Mesothelial cell of epicardium (in vitro differentiated cells): ENCODE results near the gene MEIS2. TPM values are rescaled to one million over a fixed set of nuclear protein-coding genes. Genes with fewer than 3 reads are reported as not detected.

ENCODE experiments used
- DNase-seq, 2 experiments: peaks; one replicate each; pipeline ENCODE4 v3.0.0; 2021; ENCODE audit warnings: low spot score in 2 of 2; ENCODE audit not compliant: unreplicated experiment in 2 of 2
- H3K27ac Mint-ChIP-seq: 2 replicates; pipeline ENCODE4 v1.8.0; 2021; ENCODE audit warnings: mixed read lengths
- H3K27me3 Mint-ChIP-seq: 2 replicates; pipeline ENCODE4 v1.8.0; 2021; ENCODE audit warnings: low read depth, mixed read lengths
- H3K36me3 Mint-ChIP-seq: 2 replicates; pipeline ENCODE4 v1.8.0; 2021; ENCODE audit warnings: mixed read lengths
- H3K4me1 Mint-ChIP-seq: 2 replicates; pipeline ENCODE4 v1.8.0; 2021; ENCODE audit warnings: mixed read lengths
- H3K4me3 Mint-ChIP-seq: 2 replicates; pipeline ENCODE4 v1.8.0; 2021; ENCODE audit warnings: mild to moderate bottlenecking, moderate library complexity, mixed read lengths
- H3K9me3 Mint-ChIP-seq: 2 replicates; pipeline ENCODE4 v1.8.0; 2021; ENCODE audit warnings: mixed read lengths
- CTCF ChIP-seq: fragments of 200-600 bp; sonication (generic); IDR thresholded peaks from one replicate; pipeline ENCODE4 v1.5.0; 2021; ENCODE audit warnings: antibody characterized with exemption; ENCODE audit not compliant: unreplicated experiment
- total RNA-seq: library from RNA; stranded (reverse); gene quantifications from 3 replicates; pipeline ENCODE4 v1.2.1, GENCODE V29; 2021

The MEIS2 gene
- total RNA-seq, 1 donor from 2014 or later: 397 TPM

DNA sequence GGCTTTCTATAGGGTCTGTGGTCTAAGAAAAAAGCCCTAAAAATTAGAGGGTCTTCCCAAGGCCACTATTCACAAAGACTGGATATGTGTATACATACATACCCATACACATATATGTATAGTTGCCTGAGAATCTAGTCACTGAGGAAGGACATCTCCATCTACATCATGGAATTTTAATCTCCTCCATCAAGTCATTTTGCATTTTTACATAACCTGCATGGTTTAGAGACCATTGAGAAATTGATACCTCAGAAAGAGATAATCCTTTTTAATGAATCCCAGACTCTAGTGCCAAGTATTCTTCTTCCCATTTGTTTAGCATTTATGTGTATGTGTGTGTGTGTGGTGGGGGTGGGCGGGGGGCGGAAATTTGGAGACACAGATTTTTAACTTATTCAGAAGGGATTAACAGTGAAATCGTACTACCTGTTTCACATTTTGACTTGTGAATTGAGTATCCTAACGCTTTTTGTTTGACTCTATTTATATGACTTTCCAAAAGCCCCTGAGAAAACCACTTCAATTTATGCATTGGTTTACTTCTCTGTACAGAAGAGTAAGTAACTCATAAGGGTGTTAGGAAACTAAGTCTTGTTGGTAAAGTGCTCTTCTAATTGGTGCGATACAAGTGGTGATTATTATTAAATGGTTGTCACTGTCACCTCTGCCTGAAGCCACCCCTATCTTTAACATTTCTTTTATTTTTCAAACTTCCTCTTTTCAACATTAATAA, 166.9 kb downstream of the MEIS2 start:
- no peaks in the 10 kb centered on the region for H3K27me3 Mint-ChIP-seq
- no peak overlapping the region for H3K4me3 Mint-ChIP-seq
- peaks cover 28% of the 10 kb centered on the region for H3K36me3 Mint-ChIP-seq
- no peak for TF ChIP-seq CTCF
- peak overlapping the region; percentile 72 for H3K27ac Mint-ChIP-seq
- peaks cover 11% of the 10 kb centered on the region for H3K9me3 Mint-ChIP-seq
- H3K4me1 Mint-ChIP-seq: peaks cover 47% of the 10 kb centered on the region
- DNase-seq: no peak

DNA sequence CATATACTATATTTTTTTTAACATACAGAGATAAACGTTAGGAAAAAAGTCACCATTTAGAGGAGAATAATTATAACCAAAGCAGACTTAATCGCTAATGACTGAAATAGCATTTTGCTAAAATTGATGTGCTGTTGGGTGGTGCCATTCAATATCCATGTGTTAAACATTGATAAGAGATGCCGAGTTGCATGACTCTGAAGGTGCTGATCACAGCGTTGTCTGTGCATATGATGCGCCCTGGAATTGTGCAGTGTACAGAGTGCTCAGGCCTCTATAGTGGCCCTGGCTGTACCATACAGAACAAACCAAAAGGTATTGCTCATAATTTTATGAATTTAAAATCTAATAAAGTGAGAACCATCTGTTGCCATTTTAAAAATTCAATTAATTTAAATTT, 168.3 kb downstream of the MEIS2 start:
- H3K27me3 Mint-ChIP-seq: no peaks in the 10 kb centered on the region
- peaks cover 29% of the 10 kb centered on the region for H3K36me3 Mint-ChIP-seq
- H3K4me1 Mint-ChIP-seq: peaks cover 51% of the 10 kb centered on the region
- DNase-seq: no peak
- H3K9me3 Mint-ChIP-seq: peaks cover 11% of the 10 kb centered on the region
- peak overlapping the region; percentile 72 for H3K27ac Mint-ChIP-seq
- no peak for TF ChIP-seq CTCF
- H3K4me3 Mint-ChIP-seq: no peak overlapping the region

DNA sequence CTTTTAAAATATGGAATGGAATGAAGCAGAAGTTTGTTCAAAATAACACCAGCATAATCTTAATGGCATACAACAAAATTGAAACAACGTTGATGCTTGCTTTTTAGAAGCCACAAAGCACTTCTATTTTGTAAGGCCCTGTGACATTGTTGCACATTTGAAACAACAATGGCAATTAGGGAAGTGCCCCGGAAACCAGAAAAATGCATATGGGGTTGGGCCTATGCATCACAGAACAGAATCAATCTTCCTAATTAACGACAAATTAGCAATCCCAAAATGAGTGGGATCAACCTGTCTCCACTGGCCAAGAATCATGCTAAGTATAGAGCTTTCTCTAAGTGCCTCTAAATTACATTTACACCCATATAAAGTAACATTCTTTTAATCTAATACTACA, 168.9 kb downstream of the MEIS2 start:
- Mint-ChIP-seq H3K4me3 (no peak overlapping the region), H3K4me1 (peaks cover 57% of the 10 kb centered on the region), H3K27ac (peak overlapping the region; percentile 72), H3K27me3 (no peaks in the 10 kb centered on the region), H3K9me3 (peaks cover 11% of the 10 kb centered on the region), H3K36me3 (peaks cover 29% of the 10 kb centered on the region)
- TF ChIP-seq CTCF: no peak
- DNase-seq: no peak

DNA sequence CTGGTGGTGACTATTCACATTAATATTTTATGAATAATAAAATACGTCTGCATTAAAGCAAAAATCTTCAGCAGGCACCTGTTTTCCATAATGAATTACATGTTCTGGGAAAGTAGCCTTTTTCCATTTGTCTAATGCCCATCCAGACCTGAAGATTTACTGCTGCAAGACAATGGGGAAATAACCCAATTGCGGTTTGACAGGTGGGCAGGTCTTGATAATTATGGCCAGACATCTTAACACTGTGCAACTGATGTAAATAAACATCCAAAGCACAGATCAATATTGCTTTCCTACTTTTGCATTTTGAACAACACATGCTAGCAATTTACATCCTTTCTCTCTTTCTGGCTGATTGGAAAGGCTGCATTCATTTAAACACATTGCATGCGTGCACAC, 173.9 kb downstream of the MEIS2 start:
- Mint-ChIP-seq H3K4me1 (peaks cover 72% of the 10 kb centered on the region), H3K4me3 (no peak overlapping the region), H3K9me3 (peaks cover 11% of the 10 kb centered on the region), H3K27ac (peak overlapping the region; percentile 54), H3K36me3 (peaks cover 40% of the 10 kb centered on the region), H3K27me3 (no peaks in the 10 kb centered on the region)
- no peak for DNase-seq
- TF ChIP-seq CTCF: no peak

GRCh38 chr15:36925653-36926426, 174.5 kb downstream of the MEIS2 start:
- Mint-ChIP-seq H3K4me3 (no peak overlapping the region), H3K36me3 (peaks cover 39% of the 10 kb centered on the region), H3K4me1 (peaks cover 67% of the 10 kb centered on the region), H3K27me3 (no peaks in the 10 kb centered on the region), H3K27ac (peak overlapping the region; percentile 77), H3K9me3 (peaks cover 11% of the 10 kb centered on the region)
- no peak for DNase-seq
- no peak for TF ChIP-seq CTCF
